HCT116 (cell line): ENCODE measurements around the gene VAV2.

ENCODE experiments used
- CEBPB ChIP-seq: IDR thresholded peaks from 2 replicates; pipeline ENCODE4 v1.6.1; 2012; ENCODE audit warnings: low read depth
- EZH2 ChIP-seq: fragments of 200-600 bp; sonication (generic); IDR thresholded peaks from 2 replicates; pipeline ENCODE4 v1.6.1; 2017; ENCODE audit warnings: antibody characterized with exemption, mixed run types
- POLR2A ChIP-seq: IDR thresholded peaks from 2 replicates; pipeline ENCODE4 v1.7.0; 2011; ENCODE audit warnings: borderline replicate concordance; ENCODE audit not compliant: insufficient read depth, insufficient read length; ENCODE audit errors: extremely low read depth
- RAD21 ChIP-seq: IDR thresholded peaks from 2 replicates; pipeline ENCODE4 v1.6.1; 2012; ENCODE audit warnings: low read depth, mild to moderate bottlenecking
- SRF ChIP-seq: IDR thresholded peaks from 2 replicates; pipeline ENCODE4 v1.6.1; 2012; ENCODE audit warnings: low read depth
- ZNF274 ChIP-seq: fragments of 200-500 bp; sonication (Bioruptor generic); IDR thresholded peaks from 2 replicates; pipeline ENCODE4 v1.6.1; 2014; ENCODE audit warnings: mild to moderate bottlenecking, low read depth, low read length, inconsistent platforms
- TF ChIP-seq, protein P1 (sequence below), 3 experiments: fragments of 200-600 bp in 1 of 3; sonication (generic) in 1 of 3; IDR thresholded peaks in 2 of 3; conservative IDR thresholded peaks in 1 of 3; 2 replicates each; pipeline ENCODE4 v1.5.1; 2012 to 2017; ENCODE audit warnings: low read depth in 2 of 3, low read length in 2 of 3, antibody characterized with exemption in 1 of 3, borderline replicate concordance in 1 of 3, control low read depth in 1 of 3, mild to moderate bottlenecking in 1 of 3, mixed read lengths in 1 of 3, mixed run types in 1 of 3, moderate library complexity in 1 of 3; ENCODE audit not compliant: insufficient read depth in 1 of 3
- TF ChIP-seq, protein P2 (sequence below): IDR thresholded peaks from 2 replicates; pipeline ENCODE4 v1.6.1; 2012

DNA sequence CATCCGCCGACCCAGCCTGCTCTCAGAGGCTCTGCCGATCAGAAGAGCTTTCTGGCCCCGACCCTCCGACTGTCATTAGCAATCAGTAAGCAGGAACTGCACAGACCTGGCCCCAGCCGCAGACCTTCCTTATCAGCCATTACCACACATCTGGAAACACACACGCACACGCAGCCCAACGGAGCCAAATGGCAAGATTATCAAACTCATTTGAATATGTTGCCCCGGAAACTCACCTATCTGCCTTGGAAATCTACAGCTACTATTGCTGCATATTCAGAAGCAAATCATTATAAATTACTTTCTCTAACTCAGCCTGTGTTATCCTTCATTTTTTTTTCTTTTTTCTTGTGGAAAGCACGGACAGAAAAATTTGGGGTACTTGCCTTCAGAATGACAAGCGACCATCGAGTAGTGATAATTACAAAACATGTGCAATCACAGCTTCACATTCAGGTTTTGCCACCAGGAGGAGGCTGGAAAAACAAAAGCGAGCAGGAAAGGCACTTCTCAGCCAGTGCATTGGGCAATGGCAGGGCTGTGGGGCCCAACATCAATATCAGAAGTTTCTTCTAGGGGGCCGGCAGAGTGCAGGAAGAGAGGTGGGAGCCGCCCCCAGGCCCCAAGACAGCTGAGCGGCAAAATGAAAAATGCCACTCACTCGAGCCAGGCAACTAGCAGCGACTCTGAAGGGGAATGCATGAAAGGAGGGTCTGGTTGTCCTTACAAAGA is 122.3 kb downstream of the VAV2 start:
- TF ChIP-seq POLR2A: no peak
- TF ChIP-seq, protein P1, sequence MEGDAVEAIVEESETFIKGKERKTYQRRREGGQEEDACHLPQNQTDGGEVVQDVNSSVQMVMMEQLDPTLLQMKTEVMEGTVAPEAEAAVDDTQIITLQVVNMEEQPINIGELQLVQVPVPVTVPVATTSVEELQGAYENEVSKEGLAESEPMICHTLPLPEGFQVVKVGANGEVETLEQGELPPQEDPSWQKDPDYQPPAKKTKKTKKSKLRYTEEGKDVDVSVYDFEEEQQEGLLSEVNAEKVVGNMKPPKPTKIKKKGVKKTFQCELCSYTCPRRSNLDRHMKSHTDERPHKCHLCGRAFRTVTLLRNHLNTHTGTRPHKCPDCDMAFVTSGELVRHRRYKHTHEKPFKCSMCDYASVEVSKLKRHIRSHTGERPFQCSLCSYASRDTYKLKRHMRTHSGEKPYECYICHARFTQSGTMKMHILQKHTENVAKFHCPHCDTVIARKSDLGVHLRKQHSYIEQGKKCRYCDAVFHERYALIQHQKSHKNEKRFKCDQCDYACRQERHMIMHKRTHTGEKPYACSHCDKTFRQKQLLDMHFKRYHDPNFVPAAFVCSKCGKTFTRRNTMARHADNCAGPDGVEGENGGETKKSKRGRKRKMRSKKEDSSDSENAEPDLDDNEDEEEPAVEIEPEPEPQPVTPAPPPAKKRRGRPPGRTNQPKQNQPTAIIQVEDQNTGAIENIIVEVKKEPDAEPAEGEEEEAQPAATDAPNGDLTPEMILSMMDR (IDR thresholded peaks at IDR 0.05 in 2 of 3, conservative IDR thresholded peaks at IDR 0.05 in 1 of 3; ENCODE audit: borderline replicate concordance in 1 of 3, insufficient read depth in 1 of 3, low read depth in 2 of 3, low read length in 2 of 3): no peak
- no peak for TF ChIP-seq EZH2
- TF ChIP-seq, protein P2, sequence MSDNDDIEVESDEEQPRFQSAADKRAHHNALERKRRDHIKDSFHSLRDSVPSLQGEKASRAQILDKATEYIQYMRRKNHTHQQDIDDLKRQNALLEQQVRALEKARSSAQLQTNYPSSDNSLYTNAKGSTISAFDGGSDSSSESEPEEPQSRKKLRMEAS: no peak
- no peak for TF ChIP-seq RAD21
- TF ChIP-seq CEBPB: no peak
- TF ChIP-seq SRF: no peak
- no peak for TF ChIP-seq ZNF274
